ENCODE data around the gene TPRX2. TPM values are rescaled to one million over a fixed set of nuclear protein-coding genes. Genes with fewer than 3 reads are reported as not detected.
"Not testable (repeated sequence)": the region's sequence is repeated elsewhere in the genome, so short reads cannot be mapped to it uniquely, and the experiment has no call there.

The TPRX2 gene
- total and polyA plus RNA-seq, 5 donors = not detected

DNA sequence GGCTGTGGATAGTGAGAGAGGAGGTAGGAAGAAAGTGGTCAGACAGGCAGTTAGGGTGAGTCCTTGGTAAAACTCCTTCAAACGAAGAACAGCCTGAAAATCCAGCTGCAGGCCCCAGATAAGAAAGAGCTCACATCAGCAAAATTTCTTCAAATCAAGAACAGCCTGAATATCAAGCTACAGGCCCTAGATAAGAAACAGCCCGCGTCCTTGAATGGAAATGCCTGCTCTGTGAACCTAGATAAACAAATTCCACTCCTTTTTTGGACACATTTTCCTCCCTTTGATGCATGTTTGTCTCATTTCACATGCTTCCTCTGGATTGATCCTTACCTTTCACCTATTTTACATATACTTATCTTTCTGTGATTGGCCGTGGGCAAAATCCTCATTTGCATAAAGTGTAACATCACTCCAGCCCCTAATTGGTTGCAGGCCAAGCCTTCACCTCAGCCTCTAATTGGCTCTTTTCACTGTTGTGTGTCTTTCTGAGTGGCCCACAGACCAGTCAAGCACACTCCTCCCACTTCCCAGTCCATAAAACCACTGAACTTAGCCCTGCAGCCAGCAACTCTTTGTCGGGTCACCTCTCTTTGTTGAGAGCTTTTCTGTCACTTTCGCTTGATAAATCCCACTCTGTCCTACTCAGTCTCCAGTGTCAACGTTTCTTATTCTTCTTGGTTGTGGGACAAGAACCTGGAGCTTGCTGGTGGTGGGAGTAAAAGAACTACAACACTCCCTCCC is 33.1 kb downstream of the TPRX2 start:
- Histone ChIP-seq H3K27ac (ENCODE audit: low read length) (no peak overlapping the region), H3K27me3 (ENCODE audit: control insufficient read depth, insufficient read depth) (no peaks in the 10 kb centered on the region), H3K4me3 (ENCODE audit: low read length) (no peak overlapping the region), H3K4me1 (ENCODE audit: control insufficient read depth, insufficient read depth, low read length) (peaks cover 1% of the 10 kb centered on the region), H3K9me3 (ENCODE audit: control insufficient read depth, low read length) (peaks cover 2% of the 10 kb centered on the region)
- intact Hi-C loops (cut with DNase I) = no loop called here
- ATAC-seq = peak in 1 of 2 donors; percentile 24
- WGBS = 33% methylated on average over 7 of the region's 7 CpGs
- DNase-seq = no peak

DNA sequence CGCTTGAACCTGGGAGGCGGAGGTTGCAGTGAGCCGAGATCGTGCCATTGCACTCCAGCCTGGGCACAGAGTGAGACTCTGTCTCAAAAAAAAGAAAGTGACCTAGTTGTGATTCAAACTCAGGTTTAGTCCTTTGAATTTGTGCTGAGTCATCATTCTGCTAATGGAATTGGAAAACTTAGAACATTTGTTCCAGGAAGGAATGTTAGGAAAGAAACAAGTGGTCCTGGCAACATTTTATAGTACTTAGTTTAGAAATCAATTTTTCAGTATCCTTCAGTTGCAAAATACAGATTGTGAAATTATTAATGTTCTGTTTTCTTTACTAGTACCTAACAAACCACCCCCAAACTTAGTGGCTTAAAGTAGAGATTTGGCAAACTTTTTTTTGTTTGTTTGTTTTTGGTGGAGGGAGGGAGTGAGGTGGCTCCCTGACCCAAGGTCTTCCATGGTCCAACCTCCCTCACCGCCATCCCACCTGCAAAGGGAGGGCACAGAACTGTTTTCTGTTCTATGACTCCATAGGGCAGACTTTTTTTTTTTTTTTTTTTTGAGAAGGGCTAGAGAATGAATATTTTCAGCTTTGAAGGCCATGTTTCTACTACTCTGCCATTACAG is 36.2 kb downstream of the TPRX2 start:
- H3K27me3 ChIP-seq (ENCODE audit: control insufficient read depth, insufficient read depth) = no peaks in the 10 kb centered on the region
- H3K4me1 ChIP-seq (ENCODE audit: control insufficient read depth, insufficient read depth, low read length) = peaks cover 1% of the 10 kb centered on the region
- H3K27ac ChIP-seq (ENCODE audit: low read length) = no peak overlapping the region
- intact Hi-C loops (cut with DNase I) = no loop called here
- DNase-seq = no peak
- ATAC-seq = no peak
- no peak overlapping the region for H3K4me3 ChIP-seq (ENCODE audit: low read length)
- WGBS = 95% methylated on average over 5 of the region's 5 CpGs
- H3K9me3 ChIP-seq (ENCODE audit: control insufficient read depth, low read length) = peaks cover 2% of the 10 kb centered on the region

DNA sequence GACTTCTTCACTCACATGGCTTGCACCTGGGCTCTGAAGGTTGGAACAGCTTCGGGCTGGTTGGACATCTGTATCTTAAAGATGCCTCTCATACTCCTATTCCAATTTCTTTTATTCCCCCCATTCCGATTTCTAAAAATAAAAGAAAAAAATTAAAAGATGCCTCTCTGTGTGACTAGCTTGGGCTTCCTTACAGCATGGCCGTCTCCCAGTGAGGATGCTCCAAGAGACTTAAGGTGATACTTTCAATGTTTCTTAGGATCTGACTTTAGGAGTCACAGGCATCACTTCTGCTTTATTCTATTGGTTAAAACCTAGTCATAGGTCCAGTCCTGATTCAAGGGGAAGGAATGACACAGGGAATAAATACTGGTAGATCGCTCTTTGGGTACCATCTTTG is 37.0 kb downstream of the TPRX2 start:
- peaks cover 1% of the 10 kb centered on the region for H3K4me1 ChIP-seq (ENCODE audit: control insufficient read depth, insufficient read depth, low read length)
- H3K9me3 ChIP-seq (ENCODE audit: control insufficient read depth, low read length) = peaks cover 2% of the 10 kb centered on the region
- H3K27me3 ChIP-seq (ENCODE audit: control insufficient read depth, insufficient read depth) = no peaks in the 10 kb centered on the region
- WGBS = 96% methylated on average over 4 of the region's 4 CpGs
- no peak for DNase-seq
- no peak overlapping the region for H3K27ac ChIP-seq (ENCODE audit: low read length)
- no peak for ATAC-seq
- intact Hi-C loops (cut with DNase I) = no loop called here
- H3K4me3 ChIP-seq (ENCODE audit: low read length) = no peak overlapping the region

DNA sequence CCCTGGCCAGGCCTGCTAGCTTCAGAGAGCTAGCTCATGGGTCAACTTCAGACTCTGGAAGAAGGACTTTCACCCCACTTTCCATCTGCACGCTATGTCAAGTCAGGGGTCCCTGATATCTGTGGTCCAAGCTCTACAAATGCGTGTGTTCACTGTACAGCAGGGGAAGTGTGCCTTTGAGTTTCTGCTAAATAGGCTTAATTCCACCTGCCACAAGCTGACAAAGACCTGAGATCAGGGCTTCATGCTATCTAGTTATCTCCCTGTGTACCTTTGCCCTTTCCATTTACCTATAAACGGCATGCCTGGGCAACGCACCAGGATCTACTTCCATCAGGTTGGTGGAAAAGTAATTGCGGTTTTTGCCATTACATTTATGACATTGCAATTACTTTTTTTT is 37.7 kb downstream of the TPRX2 start:
- H3K27ac ChIP-seq (ENCODE audit: low read length) = no peak overlapping the region
- 94% methylated on average over 5 of the region's 5 CpGs for WGBS
- no peak for ATAC-seq
- intact Hi-C loops (cut with DNase I) = no loop called here
- DNase-seq = no peak
- H3K9me3 ChIP-seq (ENCODE audit: control insufficient read depth, low read length) = peaks cover 2% of the 10 kb centered on the region
- H3K4me3 ChIP-seq (ENCODE audit: low read length) = no peak overlapping the region
- no peaks in the 10 kb centered on the region for H3K4me1 ChIP-seq (ENCODE audit: control insufficient read depth, insufficient read depth, low read length)
- no peaks in the 10 kb centered on the region for H3K27me3 ChIP-seq (ENCODE audit: control insufficient read depth, insufficient read depth)

DNA sequence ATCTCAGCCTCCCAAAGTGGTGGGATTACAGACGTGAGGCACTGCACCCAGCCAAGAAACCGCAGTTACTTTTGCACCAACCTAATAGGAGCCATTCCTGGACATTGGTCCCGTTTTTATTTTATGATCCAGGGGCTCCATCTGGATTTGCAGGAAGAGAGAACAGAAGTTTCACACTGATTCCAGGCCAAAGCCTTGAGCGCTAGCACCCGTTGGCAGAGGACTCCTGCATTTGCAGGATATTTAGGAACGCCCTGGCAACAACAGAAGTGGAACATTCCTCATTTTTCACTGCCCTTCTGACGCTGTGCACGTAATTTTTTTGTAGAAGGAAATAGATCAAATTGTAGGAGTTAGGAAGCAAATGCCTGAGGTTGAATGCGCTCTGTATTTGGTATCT is 38.8 kb downstream of the TPRX2 start:
- DNase-seq (no peak), ATAC-seq (no peak)
- no peaks in the 10 kb centered on the region for H3K27me3 ChIP-seq (ENCODE audit: control insufficient read depth, insufficient read depth)
- H3K4me3 ChIP-seq (ENCODE audit: low read length) = no peak overlapping the region
- no peak overlapping the region for H3K27ac ChIP-seq (ENCODE audit: low read length)
- H3K9me3 ChIP-seq (ENCODE audit: control insufficient read depth, low read length) = no peaks in the 10 kb centered on the region
- intact Hi-C loops (cut with DNase I) = no loop called here
- 70% methylated on average over 9 of the region's 9 CpGs for WGBS
- H3K4me1 ChIP-seq (ENCODE audit: control insufficient read depth, insufficient read depth, low read length) = no peaks in the 10 kb centered on the region

DNA sequence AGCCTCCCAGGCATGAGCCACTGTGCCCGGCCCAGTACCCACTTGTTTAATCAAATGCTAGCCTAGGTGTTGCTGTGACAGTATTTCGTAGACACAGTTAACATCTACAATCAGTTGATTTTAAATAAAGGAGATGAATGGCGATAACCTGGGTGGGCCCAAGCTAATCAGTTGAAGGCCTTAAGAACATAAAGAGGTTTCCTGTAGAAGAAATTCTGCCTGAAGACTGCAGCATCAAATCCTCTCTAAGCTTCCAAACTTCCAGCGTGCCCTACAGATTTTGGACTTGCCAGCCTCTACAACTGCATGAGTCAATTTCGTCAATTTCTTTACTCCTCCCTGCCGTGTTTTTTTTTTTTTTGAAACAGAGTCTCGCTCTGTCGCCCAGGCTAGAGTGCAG is 40.3 kb downstream of the TPRX2 start:
- H3K4me1 ChIP-seq (ENCODE audit: control insufficient read depth, insufficient read depth, low read length) = no peaks in the 10 kb centered on the region
- DNase-seq = no peak
- no peak overlapping the region for H3K4me3 ChIP-seq (ENCODE audit: low read length)
- H3K9me3 ChIP-seq (ENCODE audit: control insufficient read depth, low read length) = no peaks in the 10 kb centered on the region
- H3K27me3 ChIP-seq (ENCODE audit: control insufficient read depth, insufficient read depth) = no peaks in the 10 kb centered on the region
- WGBS = 95% methylated on average over 8 of the region's 8 CpGs
- intact Hi-C loops (cut with DNase I) = no loop called here
- ATAC-seq = no peak
- no peak overlapping the region for H3K27ac ChIP-seq (ENCODE audit: low read length)

DNA sequence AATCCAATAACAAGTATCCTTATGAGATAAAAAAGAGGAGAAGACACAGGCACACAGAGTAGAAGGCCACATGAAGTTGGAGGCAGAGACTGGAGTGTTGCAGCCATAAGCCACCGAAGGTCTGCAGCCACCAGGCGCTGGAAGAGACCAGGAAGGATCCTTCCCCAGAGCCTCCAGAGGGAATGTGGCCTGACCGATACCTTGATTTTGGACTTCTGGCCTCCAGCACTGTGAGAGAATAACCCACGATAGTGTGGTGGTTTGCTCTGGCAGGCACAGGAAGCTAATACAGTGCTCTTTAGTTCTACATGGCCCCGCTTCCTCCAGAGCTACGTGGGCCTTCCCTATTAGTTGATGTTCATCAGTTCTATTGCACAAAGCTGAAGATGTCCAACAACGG is 42.3 kb downstream of the TPRX2 start:
- Histone ChIP-seq H3K4me3 (ENCODE audit: low read length) (no peak overlapping the region), H3K9me3 (ENCODE audit: control insufficient read depth, low read length) (no peaks in the 10 kb centered on the region), H3K4me1 (ENCODE audit: control insufficient read depth, insufficient read depth, low read length) (no peaks in the 10 kb centered on the region), H3K27ac (ENCODE audit: low read length) (no peak overlapping the region), H3K27me3 (ENCODE audit: control insufficient read depth, insufficient read depth) (no peaks in the 10 kb centered on the region)
- intact Hi-C loops (cut with DNase I) = no loop called here
- 83% methylated on average over 7 of the region's 7 CpGs for WGBS
- no peak for ATAC-seq
- DNase-seq = no peak

DNA sequence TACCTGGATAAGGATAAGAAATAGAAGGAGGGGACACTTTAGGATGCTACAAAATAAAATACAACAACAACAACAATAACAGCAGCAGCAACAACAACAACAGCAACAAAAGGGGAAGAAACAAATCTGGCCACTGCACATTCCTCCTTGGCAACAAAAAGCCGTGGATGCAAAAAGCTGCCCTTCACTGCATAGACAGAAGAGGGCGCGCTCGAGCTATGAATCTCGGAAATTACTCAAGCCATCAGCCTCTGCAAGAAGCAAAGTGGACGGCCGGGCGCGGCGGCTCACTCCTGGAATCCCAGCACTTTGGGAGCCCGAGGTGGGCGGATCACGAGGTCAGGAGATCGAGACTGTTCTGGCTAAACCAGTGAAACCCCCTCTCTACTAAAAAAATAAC is 50.3 kb downstream of the TPRX2 start:
- H3K4me3 ChIP-seq (ENCODE audit: low read length); intact Hi-C loops (cut with DNase I); H3K4me1 ChIP-seq (ENCODE audit: control insufficient read depth, insufficient read depth, low read length); H3K27ac ChIP-seq (ENCODE audit: low read length); ATAC-seq; H3K9me3 ChIP-seq (ENCODE audit: control insufficient read depth, low read length); H3K27me3 ChIP-seq (ENCODE audit: control insufficient read depth, insufficient read depth): not testable (repeated sequence)
- WGBS = under 1% methylated on average over 7 of the region's 14 CpGs
- peak; percentile 45 to 88 (median 82) for DNase-seq

DNA sequence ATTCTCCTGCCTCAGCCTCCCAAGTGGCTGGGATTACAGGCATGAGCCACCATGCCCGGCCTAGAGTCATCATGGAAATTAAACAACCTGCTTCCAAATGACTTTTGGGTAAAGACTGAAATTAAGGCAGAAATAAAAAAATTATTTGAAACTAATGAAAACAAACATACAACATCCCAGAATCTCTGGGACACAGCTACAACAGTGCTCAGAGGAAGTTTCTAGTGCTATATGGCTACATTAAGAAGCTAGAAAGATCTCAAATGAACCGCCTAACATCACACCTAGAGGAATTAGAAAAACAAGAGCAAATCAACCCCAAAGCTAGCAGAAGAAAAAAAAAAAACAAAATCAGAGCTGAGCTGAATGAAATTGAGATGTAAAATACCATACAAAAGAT is 51.2 kb downstream of the TPRX2 start:
- intact Hi-C loops (cut with DNase I); H3K9me3 ChIP-seq (ENCODE audit: control insufficient read depth, low read length); H3K27ac ChIP-seq (ENCODE audit: low read length); ATAC-seq; DNase-seq; H3K27me3 ChIP-seq (ENCODE audit: control insufficient read depth, insufficient read depth); H3K4me1 ChIP-seq (ENCODE audit: control insufficient read depth, insufficient read depth, low read length); H3K4me3 ChIP-seq (ENCODE audit: low read length): not testable (repeated sequence)
- WGBS = 93% methylated on average over 1 of the region's 2 CpGs

Other genes with a start within 250 kb of the TPRX2 start
- gene EHD2, start 145.8 kb upstream of the TPRX2 start, total RNA-seq = 10 to 100 TPM; 32.8 to 61.9 (median 49.1) TPM
- gene EHD2, start 145.8 kb upstream of the TPRX2 start, polyA plus RNA-seq = 34.8 TPM
- gene NOP53, start 113.7 kb upstream of the TPRX2 start, total RNA-seq = 100 to 1,000 TPM; 191 to 248 (median 237) TPM
- 322 TPM for gene NOP53, start 113.7 kb upstream of the TPRX2 start, polyA plus RNA-seq
- 1,000 to 10,000 TPM in 2 of 4 donors, 100 to 1,000 TPM in 2; 857 to 1,126 (median 1,037) TPM for gene SELENOW, start 80.5 kb upstream of the TPRX2 start, total RNA-seq
- gene SELENOW, start 80.5 kb upstream of the TPRX2 start, polyA plus RNA-seq = 1,795 TPM
- gene TPRX1, start 54.7 kb upstream of the TPRX2 start, total RNA-seq = not detected
- gene TPRX1, start 54.7 kb upstream of the TPRX2 start, polyA plus RNA-seq = not detected
- gene CRX, start 37.3 kb upstream of the TPRX2 start, total RNA-seq = not detected
- not detected for gene CRX, start 37.3 kb upstream of the TPRX2 start, polyA plus RNA-seq
- not detected for gene SULT2A1, start 27.1 kb downstream of the TPRX2 start, total RNA-seq
- not detected for gene SULT2A1, start 27.1 kb downstream of the TPRX2 start, polyA plus RNA-seq
- not detected for gene BSPH1, start 132.9 kb downstream of the TPRX2 start, total RNA-seq
- not detected for gene BSPH1, start 132.9 kb downstream of the TPRX2 start, polyA plus RNA-seq
- gene ELSPBP1, start 135.4 kb downstream of the TPRX2 start, total RNA-seq = not detected
- not detected for gene ELSPBP1, start 135.4 kb downstream of the TPRX2 start, polyA plus RNA-seq
- not detected for gene CABP5, start 184.8 kb downstream of the TPRX2 start, total RNA-seq
- gene CABP5, start 184.8 kb downstream of the TPRX2 start, polyA plus RNA-seq = not detected